Skeletal muscle tissue (tissue), 4 donors: ENCODE measurements around the gene KLF15. TPM values are rescaled to one million over a fixed set of nuclear protein-coding genes. Genes with fewer than 3 reads are reported as not detected.

Experiments used
- H3K27ac ChIP-seq: one replicate; pipeline ENCODE4 v1.7.0; 2013; ENCODE audit warnings: mild to moderate bottlenecking, low read depth, low read length, inconsistent platforms
- H3K27me3 ChIP-seq, 3 donors: one replicate each; pipeline ENCODE4 v1.7.0; 2013; ENCODE audit warnings: low read length in 3 of 3; ENCODE audit not compliant: control insufficient read depth in 3 of 3, insufficient read depth in 3 of 3
- H3K36me3 ChIP-seq, 3 donors: one replicate each; pipeline ENCODE4 v1.7.0; 2013; ENCODE audit warnings: low read length in 3 of 3; ENCODE audit not compliant: control insufficient read depth in 3 of 3, insufficient read depth in 3 of 3
- H3K4me1 ChIP-seq, 3 donors: one replicate each; pipeline ENCODE4 v1.7.0; 2013; ENCODE audit warnings: low read length in 3 of 3, mild to moderate bottlenecking in 3 of 3; ENCODE audit not compliant: control insufficient read depth in 3 of 3, insufficient read depth in 3 of 3
- H3K4me3 ChIP-seq, 3 donors: one replicate each; pipeline ENCODE4 v1.7.0; 2013; ENCODE audit warnings: low read length in 3 of 3
- H3K9ac ChIP-seq, 3 donors: one replicate each; pipeline ENCODE4 v1.7.0; 2013; ENCODE audit warnings: low read length in 3 of 3, mild to moderate bottlenecking in 3 of 3, moderate library complexity in 2 of 3, low read depth in 1 of 3
- H3K9me3 ChIP-seq, 3 donors: one replicate each; pipeline ENCODE4 v1.7.0; 2013; ENCODE audit warnings: low read length in 3 of 3; ENCODE audit not compliant: control insufficient read depth in 3 of 3
- total RNA-seq: library from RNA; depleted of rRNA; stranded (reverse); fragments of >200 nt; gene quantifications from one replicate; pipeline ENCODE4 v1.2.3, GENCODE V29; 2014
- donor health status: Osteomylitis.

Gene KLF15
- total RNA-seq, 1 donor from 2014 or later = 2.6 TPM

- peak overlapping the region; percentile 0 to 62 (median 6) for H3K9ac ChIP-seq
- no peaks in the 10 kb centered on the region for H3K27me3 ChIP-seq
- no peak overlapping the region for H3K4me3 ChIP-seq
- peaks cover 39 to 59% (median 45%) of the 10 kb centered on the region in 3 donors for H3K4me1 ChIP-seq
- H3K9me3 ChIP-seq = no peaks in the 10 kb centered on the region
- H3K36me3 ChIP-seq = no peaks in the 10 kb centered on the region
- peak overlapping the region; percentile 45 for H3K27ac ChIP-seq
Observed at GRCh38 chr3:126373682-126374601, 16.7 kb upstream of the KLF15 start.

GRCh38 chr3:126373146-126373613 lies 16.0 kb upstream of the KLF15 start:
- no peaks in the 10 kb centered on the region for H3K36me3 ChIP-seq
- no peak overlapping the region for H3K4me3 ChIP-seq
- peak overlapping the region in 1 of 3 donors; percentile 50 for H3K9ac ChIP-seq
- H3K9me3 ChIP-seq = no peaks in the 10 kb centered on the region
- peaks cover 39 to 59% (median 45%) of the 10 kb centered on the region in 3 donors for H3K4me1 ChIP-seq
- H3K27me3 ChIP-seq = no peaks in the 10 kb centered on the region
- H3K27ac ChIP-seq = no peak overlapping the region

- H3K36me3 ChIP-seq = no peaks in the 10 kb centered on the region
- H3K27me3 ChIP-seq = no peaks in the 10 kb centered on the region
- H3K4me3 ChIP-seq = no peak overlapping the region
- peak overlapping the region in 1 of 3 donors; percentile 50 for H3K9ac ChIP-seq
- peaks cover 39 to 59% (median 45%) of the 10 kb centered on the region in 3 donors for H3K4me1 ChIP-seq
- H3K9me3 ChIP-seq = no peaks in the 10 kb centered on the region
- H3K27ac ChIP-seq = no peak overlapping the region
Observed at GRCh38 chr3:126372413-126373145, 15.4 kb upstream of the KLF15 start.

- H3K9ac ChIP-seq = peak overlapping the region in 1 of 3 donors; percentile 8
- H3K27ac ChIP-seq = no peak overlapping the region
- H3K4me1 ChIP-seq = peaks cover 39 to 59% (median 45%) of the 10 kb centered on the region in 3 donors
- H3K36me3 ChIP-seq = no peaks in the 10 kb centered on the region
- H3K27me3 ChIP-seq = peaks cover 0 to 2% (median 0%) of the 10 kb centered on the region in 3 donors
- H3K9me3 ChIP-seq = no peaks in the 10 kb centered on the region
- H3K4me3 ChIP-seq = no peak overlapping the region
Observed at GRCh38 chr3:126371096-126371705, 14.0 kb upstream of the KLF15 start.

GRCh38 chr3:126370606-126371005 lies 13.4 kb upstream of the KLF15 start:
- Histone ChIP-seq H3K9ac (peak overlapping the region in 1 of 3 donors; percentile 66), H3K9me3 (no peaks in the 10 kb centered on the region), H3K27me3 (peaks cover 0 to 3% (median 0%) of the 10 kb centered on the region in 3 donors), H3K27ac (peak overlapping the region; percentile 67), H3K4me1 (peaks cover 39 to 57% (median 45%) of the 10 kb centered on the region in 3 donors), H3K36me3 (no peaks in the 10 kb centered on the region), H3K4me3 (no peak overlapping the region)

- H3K27me3 ChIP-seq = peaks cover 0 to 3% (median 0%) of the 10 kb centered on the region in 3 donors
- H3K27ac ChIP-seq = peak overlapping the region; percentile 67
- H3K4me1 ChIP-seq = peaks cover 39 to 51% (median 45%) of the 10 kb centered on the region in 3 donors
- no peaks in the 10 kb centered on the region for H3K36me3 ChIP-seq
- no peaks in the 10 kb centered on the region for H3K9me3 ChIP-seq
- H3K4me3 ChIP-seq = peak overlapping the region in 1 of 3 donors; percentile 22
- peak overlapping the region in 1 of 3 donors; percentile 66 for H3K9ac ChIP-seq
Observed at GRCh38 chr3:126370055-126370454, 12.8 kb upstream of the KLF15 start.

GRCh38 chr3:126369490-126369889 lies 12.3 kb upstream of the KLF15 start:
- peak overlapping the region; percentile 67 for H3K27ac ChIP-seq
- H3K4me1 ChIP-seq = peaks cover 34 to 45% (median 41%) of the 10 kb centered on the region in 3 donors
- H3K36me3 ChIP-seq = no peaks in the 10 kb centered on the region
- no peaks in the 10 kb centered on the region for H3K9me3 ChIP-seq
- no peak overlapping the region for H3K9ac ChIP-seq
- H3K27me3 ChIP-seq = peaks cover 0 to 3% (median 0%) of the 10 kb centered on the region in 3 donors
- H3K4me3 ChIP-seq = no peak overlapping the region

GRCh38 chr3:126367316-126367805 lies 10.2 kb upstream of the KLF15 start:
- Histone ChIP-seq H3K9ac (no peak overlapping the region), H3K9me3 (no peaks in the 10 kb centered on the region), H3K27me3 (peaks cover 0 to 3% (median 0%) of the 10 kb centered on the region in 3 donors), H3K27ac (no peak overlapping the region), H3K36me3 (no peaks in the 10 kb centered on the region), H3K4me1 (peaks cover 12 to 24% (median 19%) of the 10 kb centered on the region in 3 donors), H3K4me3 (no peak overlapping the region)
